Measurements from ENCODE around the gene PI4KB. TPM values are rescaled to one million over a fixed set of nuclear protein-coding genes. Genes with fewer than 3 reads are reported as not detected.
A peak's percentile ranks its signal among the peaks of the same experiment; 100 is the strongest.

The PI4KB gene
- 30.3 TPM for total RNA-seq

GRCh38 chr1:151327223-151327902 lies at the start of gene PI4KB:
PI4KB (minus strand) TSS chr1:151327416; CDS start chr1:151316481, 10,935 bp downstream.
- no peaks in the 10 kb centered on the region for H3K9me3 ChIP-seq (ENCODE audit: control insufficient read depth in 3 of 3, low read length in 3 of 3)

GRCh38 chr1:151373196-151373595 lies 46.0 kb upstream of the PI4KB start:
- H3K4me1 ChIP-seq (ENCODE audit: control insufficient read depth in 3 of 3, insufficient read depth in 3 of 3, low read length in 3 of 3), result peaks cover 39 to 44% (median 43%) of the 10 kb centered on the region in 3 donors
- no peaks in the 10 kb centered on the region for H3K27me3 ChIP-seq (ENCODE audit: control insufficient read depth in 3 of 3, insufficient read depth in 3 of 3, low read length in 3 of 3)
- H3K27ac ChIP-seq (ENCODE audit: low read depth, low read length), result no peak overlapping the region
- peak overlapping the region in 1 of 3 donors; percentile 19 for H3K9ac ChIP-seq (ENCODE audit: low read depth in 1 of 3, low read length in 3 of 3)
- H3K4me3 ChIP-seq (ENCODE audit: low read length in 3 of 3), result no peak overlapping the region
- no peaks in the 10 kb centered on the region for H3K9me3 ChIP-seq (ENCODE audit: control insufficient read depth in 3 of 3, low read length in 3 of 3)
- H3K36me3 ChIP-seq (ENCODE audit: control insufficient read depth in 3 of 3, insufficient read depth in 3 of 3, low read length in 3 of 3), result peaks cover under 1 to 6% (median 4%) of the 10 kb centered on the region in 3 donors

More at GRCh38 chr1:151327223-151327902, at the start of gene PI4KB:
- Histone ChIP-seq H3K4me3 (ENCODE audit: low read length in 3 of 3) (peak within 1 kb of the TSS; percentile 60 to 95 (median 85)), H3K36me3 (ENCODE audit: control insufficient read depth in 3 of 3, insufficient read depth in 3 of 3, low read length in 3 of 3) (peaks cover 7 to 20% (median 17%) of the 10 kb centered on the region in 3 donors), H3K9ac (ENCODE audit: low read depth in 1 of 3, low read length in 3 of 3) (peak within 1 kb of the TSS; percentile 74 to 91 (median 81)), H3K4me1 (ENCODE audit: control insufficient read depth in 3 of 3, insufficient read depth in 3 of 3, low read length in 3 of 3) (peaks cover 31 to 33% (median 31%) of the 10 kb centered on the region in 3 donors), H3K27ac (ENCODE audit: low read depth, low read length) (peak within 1 kb of the TSS; percentile 89), H3K27me3 (ENCODE audit: control insufficient read depth in 3 of 3, insufficient read depth in 3 of 3, low read length in 3 of 3) (no peaks in the 10 kb centered on the region)

DNA sequence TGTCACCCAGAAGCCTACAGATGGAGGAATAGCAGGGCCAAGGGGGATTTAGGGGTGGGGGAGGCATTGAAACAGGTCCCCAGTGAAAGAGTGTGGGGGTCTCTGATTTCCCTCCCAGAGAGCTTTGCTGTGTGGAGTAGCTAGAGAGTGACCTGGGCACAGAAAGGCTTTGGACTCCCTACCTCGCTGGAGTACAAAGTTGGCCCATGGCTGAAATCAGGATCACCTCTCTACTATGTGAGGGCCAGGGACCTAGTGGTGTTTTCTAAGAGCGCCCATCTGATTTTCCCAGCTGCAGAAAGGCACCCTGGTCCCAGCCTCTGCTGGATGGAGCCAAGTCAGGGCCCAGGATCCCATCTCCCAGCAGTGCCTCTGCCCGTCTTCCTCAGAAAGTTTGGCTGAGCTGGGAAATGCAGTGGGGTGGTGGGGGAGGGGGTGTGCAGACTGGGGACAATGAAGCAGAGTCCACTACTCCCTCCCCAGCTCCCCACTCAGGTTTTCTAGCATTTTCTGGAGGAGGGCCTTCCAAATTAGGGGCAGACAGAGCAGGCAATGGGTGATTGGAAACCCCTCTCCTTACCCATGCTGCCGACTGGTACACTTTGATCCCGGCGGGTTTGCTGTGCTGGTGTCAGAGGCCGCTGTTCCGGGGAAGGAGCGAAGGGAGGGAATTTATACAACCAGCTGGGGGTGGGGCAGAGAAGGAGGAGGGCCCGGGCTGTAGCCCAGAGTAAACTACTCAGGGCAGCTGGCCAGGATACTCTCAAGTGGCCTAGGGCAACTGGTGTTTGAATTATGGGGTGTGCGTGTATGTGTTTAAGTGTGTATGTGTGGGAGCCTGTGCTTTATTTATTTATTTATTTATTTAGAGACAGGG lies 45.1 kb upstream of the PI4KB start, which contains the start of gene SELENBP1:
TSS of gene SELENBP1 (minus strand) at position 648 of the 877 bp plus-strand sequence. CDS start at position 584, 64 bp downstream.
- no peaks in the 10 kb centered on the region for H3K27me3 ChIP-seq (ENCODE audit: control insufficient read depth in 3 of 3, insufficient read depth in 3 of 3, low read length in 3 of 3)

DNA sequence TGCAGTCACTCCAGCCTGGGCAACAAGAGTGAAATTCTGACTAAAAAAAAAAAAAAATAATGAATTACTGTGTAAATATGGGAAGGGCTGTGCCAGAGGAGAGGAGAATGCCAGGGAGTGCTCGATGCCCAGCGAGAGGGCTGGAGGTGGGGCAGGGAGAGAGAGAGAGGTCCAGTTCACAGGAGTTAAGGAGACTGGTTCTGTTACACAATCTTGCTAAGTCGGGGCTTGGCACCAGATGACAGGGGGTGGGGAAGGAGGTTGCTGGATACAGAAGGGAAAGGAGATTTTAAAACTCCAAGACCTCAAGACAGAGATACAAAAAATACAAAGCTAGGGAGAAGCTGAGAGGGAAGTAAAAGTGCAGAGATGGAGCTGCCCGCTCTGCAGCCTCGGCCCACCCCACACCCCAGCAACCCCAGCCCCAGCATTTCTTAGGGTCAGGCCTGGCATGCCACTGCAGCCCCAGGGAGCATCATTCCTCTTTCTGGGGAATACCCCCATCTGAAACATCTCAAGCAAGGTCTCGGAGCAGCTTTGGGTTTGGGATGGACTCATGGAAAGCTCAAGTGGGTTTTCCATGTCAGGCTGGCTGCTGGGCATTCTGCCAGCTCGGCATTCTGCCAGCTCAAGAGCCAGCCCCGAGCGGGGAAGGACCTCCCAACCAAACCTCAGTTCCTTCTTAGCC lies 44.3 kb upstream of the PI4KB start:
- Histone ChIP-seq H3K9ac (ENCODE audit: low read depth in 1 of 3, low read length in 3 of 3) (peak overlapping the region; percentile 77 to 88 (median 86)), H3K4me1 (ENCODE audit: control insufficient read depth in 3 of 3, insufficient read depth in 3 of 3, low read length in 3 of 3) (peaks cover 49 to 52% (median 52%) of the 10 kb centered on the region in 3 donors), H3K36me3 (ENCODE audit: control insufficient read depth in 3 of 3, insufficient read depth in 3 of 3, low read length in 3 of 3) (peaks cover 5 to 10% (median 9%) of the 10 kb centered on the region in 3 donors), H3K4me3 (ENCODE audit: low read length in 3 of 3) (peak overlapping the region; percentile 68 to 87 (median 80)), H3K27ac (ENCODE audit: low read depth, low read length) (peak overlapping the region; percentile 49), H3K9me3 (ENCODE audit: control insufficient read depth in 3 of 3, low read length in 3 of 3) (no peaks in the 10 kb centered on the region), H3K27me3 (ENCODE audit: control insufficient read depth in 3 of 3, insufficient read depth in 3 of 3, low read length in 3 of 3) (no peaks in the 10 kb centered on the region)

More for the DNA sequence above, 45.1 kb upstream of the PI4KB start, which contains the start of gene SELENBP1:
- no peaks in the 10 kb centered on the region for H3K9me3 ChIP-seq (ENCODE audit: control insufficient read depth in 3 of 3, low read length in 3 of 3)
- peak within 1 kb of the TSS; percentile 77 to 88 (median 86) for H3K9ac ChIP-seq (ENCODE audit: low read depth in 1 of 3, low read length in 3 of 3)
- peak within 1 kb of the TSS; percentile 68 to 87 (median 80) for H3K4me3 ChIP-seq (ENCODE audit: low read length in 3 of 3)
- peaks cover 48 to 52% (median 52%) of the 10 kb centered on the region in 3 donors for H3K4me1 ChIP-seq (ENCODE audit: control insufficient read depth in 3 of 3, insufficient read depth in 3 of 3, low read length in 3 of 3)
- peaks cover 3 to 6% (median 6%) of the 10 kb centered on the region in 3 donors for H3K36me3 ChIP-seq (ENCODE audit: control insufficient read depth in 3 of 3, insufficient read depth in 3 of 3, low read length in 3 of 3)
- peak within 1 kb of the TSS; percentile 49 for H3K27ac ChIP-seq (ENCODE audit: low read depth, low read length)

- Histone ChIP-seq H3K27ac (ENCODE audit: low read depth, low read length) (peak overlapping the region; percentile 65), H3K27me3 (ENCODE audit: control insufficient read depth in 3 of 3, insufficient read depth in 3 of 3, low read length in 3 of 3) (no peaks in the 10 kb centered on the region), H3K4me3 (ENCODE audit: low read length in 3 of 3) (no peak overlapping the region), H3K36me3 (ENCODE audit: control insufficient read depth in 3 of 3, insufficient read depth in 3 of 3, low read length in 3 of 3) (peaks cover 16 to 21% (median 20%) of the 10 kb centered on the region in 3 donors), H3K9ac (ENCODE audit: low read depth in 1 of 3, low read length in 3 of 3) (peak overlapping the region in 2 of 3 donors; percentile 51 to 57), H3K4me1 (ENCODE audit: control insufficient read depth in 3 of 3, insufficient read depth in 3 of 3, low read length in 3 of 3) (peaks cover 49 to 52% (median 52%) of the 10 kb centered on the region in 3 donors), H3K9me3 (ENCODE audit: control insufficient read depth in 3 of 3, low read length in 3 of 3) (no peaks in the 10 kb centered on the region)
Measured at GRCh38 chr1:151370211-151370911, 43.1 kb upstream of the PI4KB start.

DNA sequence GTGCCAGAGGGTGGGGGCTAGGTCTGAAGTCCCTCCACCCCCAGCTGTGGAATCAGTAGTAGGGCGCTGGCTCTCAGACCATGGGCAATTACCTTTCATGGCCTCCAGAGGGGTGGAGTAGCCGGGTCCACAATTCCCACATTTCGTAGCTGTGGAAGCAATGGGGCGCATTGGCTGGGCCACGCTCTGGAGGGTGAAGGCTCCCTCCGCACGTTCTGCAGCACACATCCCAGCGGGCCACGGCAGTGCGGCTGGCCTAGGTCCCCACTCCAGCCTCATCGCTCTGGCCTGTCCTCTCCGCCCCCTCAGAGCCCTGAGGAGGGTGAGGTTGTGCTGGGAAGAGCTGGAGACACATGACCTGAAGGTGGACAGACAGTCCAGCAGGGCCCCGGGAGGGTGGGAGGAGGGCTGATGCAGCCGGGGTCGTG lies 42.4 kb upstream of the PI4KB start:
- H3K27ac ChIP-seq (ENCODE audit: low read depth, low read length), result peak overlapping the region; percentile 65
- H3K27me3 ChIP-seq (ENCODE audit: control insufficient read depth in 3 of 3, insufficient read depth in 3 of 3, low read length in 3 of 3), result no peaks in the 10 kb centered on the region
- peak overlapping the region in 1 of 3 donors; percentile 57 for H3K9ac ChIP-seq (ENCODE audit: low read depth in 1 of 3, low read length in 3 of 3)
- H3K9me3 ChIP-seq (ENCODE audit: control insufficient read depth in 3 of 3, low read length in 3 of 3), result no peaks in the 10 kb centered on the region
- H3K4me1 ChIP-seq (ENCODE audit: control insufficient read depth in 3 of 3, insufficient read depth in 3 of 3, low read length in 3 of 3), result peaks cover 49 to 52% (median 52%) of the 10 kb centered on the region in 3 donors
- peaks cover 24 to 29% (median 28%) of the 10 kb centered on the region in 3 donors for H3K36me3 ChIP-seq (ENCODE audit: control insufficient read depth in 3 of 3, insufficient read depth in 3 of 3, low read length in 3 of 3)
- peak overlapping the region in 1 of 3 donors; percentile 6 for H3K4me3 ChIP-seq (ENCODE audit: low read length in 3 of 3)

GRCh38 chr1:151369302-151369610 lies 42.0 kb upstream of the PI4KB start:
- Histone ChIP-seq H3K27me3 (ENCODE audit: control insufficient read depth in 3 of 3, insufficient read depth in 3 of 3, low read length in 3 of 3) (no peaks in the 10 kb centered on the region), H3K36me3 (ENCODE audit: control insufficient read depth in 3 of 3, insufficient read depth in 3 of 3, low read length in 3 of 3) (peaks cover 27 to 32% (median 32%) of the 10 kb centered on the region in 3 donors), H3K9ac (ENCODE audit: low read depth in 1 of 3, low read length in 3 of 3) (no peak overlapping the region), H3K4me3 (ENCODE audit: low read length in 3 of 3) (no peak overlapping the region), H3K4me1 (ENCODE audit: control insufficient read depth in 3 of 3, insufficient read depth in 3 of 3, low read length in 3 of 3) (peaks cover 49 to 52% (median 52%) of the 10 kb centered on the region in 3 donors), H3K27ac (ENCODE audit: low read depth, low read length) (no peak overlapping the region), H3K9me3 (ENCODE audit: control insufficient read depth in 3 of 3, low read length in 3 of 3) (no peaks in the 10 kb centered on the region)

DNA sequence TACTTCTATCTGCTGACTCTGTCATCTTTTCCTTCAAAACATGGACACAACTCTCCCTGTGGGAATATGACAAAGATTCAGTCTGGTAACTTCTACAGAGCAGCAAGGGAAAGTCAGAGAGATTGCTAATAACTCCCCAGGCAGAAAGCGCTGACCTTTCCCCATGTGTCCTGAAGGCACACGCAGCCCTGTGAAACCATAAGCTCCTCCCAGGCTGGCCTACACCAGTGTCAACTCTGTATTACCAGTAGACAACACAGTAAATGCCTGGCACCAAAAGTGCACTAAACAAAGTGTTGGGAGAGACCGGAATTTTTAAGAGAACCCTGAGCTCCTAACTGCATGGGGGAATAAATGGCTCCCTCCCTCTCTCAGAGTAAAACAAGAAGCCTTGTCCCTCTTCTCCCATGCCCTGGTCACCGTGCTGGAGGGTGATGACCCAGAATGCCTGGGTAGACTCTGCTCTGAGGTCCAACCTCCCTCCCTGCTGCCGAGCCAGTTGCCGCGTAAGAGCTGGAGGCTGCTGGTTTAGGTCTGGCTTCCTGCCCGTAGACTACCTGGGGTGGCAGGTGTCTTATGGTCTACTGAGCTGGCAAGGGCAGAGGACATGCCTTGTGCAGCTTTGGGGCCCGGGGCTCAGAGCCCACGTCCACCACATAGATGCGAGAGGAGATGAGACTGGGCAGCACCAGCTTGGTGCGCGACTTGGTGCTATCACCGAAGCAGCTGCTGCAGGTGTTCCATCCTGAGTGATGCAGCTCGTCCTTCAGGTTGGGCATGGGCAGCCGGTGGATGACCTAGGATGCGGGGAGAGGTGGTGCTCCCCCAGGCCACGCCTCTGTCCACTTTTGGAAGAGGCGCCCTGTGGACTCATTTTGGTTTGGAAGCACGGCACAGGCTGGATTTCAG lies 41.4 kb upstream of the PI4KB start:
- Histone ChIP-seq H3K27ac (ENCODE audit: low read depth, low read length) (peak overlapping the region; percentile 59), H3K9me3 (ENCODE audit: control insufficient read depth in 3 of 3, low read length in 3 of 3) (no peaks in the 10 kb centered on the region), H3K36me3 (ENCODE audit: control insufficient read depth in 3 of 3, insufficient read depth in 3 of 3, low read length in 3 of 3) (peaks cover 31 to 39% (median 35%) of the 10 kb centered on the region in 3 donors), H3K27me3 (ENCODE audit: control insufficient read depth in 3 of 3, insufficient read depth in 3 of 3, low read length in 3 of 3) (no peaks in the 10 kb centered on the region), H3K4me3 (ENCODE audit: low read length in 3 of 3) (no peak overlapping the region), H3K9ac (ENCODE audit: low read depth in 1 of 3, low read length in 3 of 3) (no peak overlapping the region), H3K4me1 (ENCODE audit: control insufficient read depth in 3 of 3, insufficient read depth in 3 of 3, low read length in 3 of 3) (peaks cover 49 to 52% (median 52%) of the 10 kb centered on the region in 3 donors)
